Muscle layer of colon (tissue), 2 donors: ENCODE measurements around the gene SCFD2.

Experiments
- H3K27ac ChIP-seq: one replicate; pipeline ENCODE4 v1.7.0; 2013; ENCODE audit warnings: low read depth, mild to moderate bottlenecking, low read length, moderate library complexity
- H3K27me3 ChIP-seq, 2 donors: one replicate each; pipeline ENCODE4 v1.7.0; 2013; ENCODE audit warnings: low read length in 2 of 2, mild to moderate bottlenecking in 2 of 2; ENCODE audit not compliant: insufficient read depth in 2 of 2, control insufficient read depth in 1 of 2
- H3K36me3 ChIP-seq: one replicate; pipeline ENCODE4 v1.7.0; 2013; ENCODE audit warnings: mild to moderate bottlenecking, low read length; ENCODE audit not compliant: insufficient read depth
- H3K4me1 ChIP-seq: one replicate; pipeline ENCODE4 v1.7.0; 2013; ENCODE audit warnings: mild to moderate bottlenecking, low read length; ENCODE audit not compliant: insufficient read depth
- H3K4me3 ChIP-seq, 2 donors: one replicate each; pipeline ENCODE4 v1.7.0; 2013; ENCODE audit warnings: low read length in 2 of 2, low read depth in 1 of 2, mild to moderate bottlenecking in 1 of 2, moderate library complexity in 1 of 2
- H3K9ac ChIP-seq: one replicate; pipeline ENCODE4 v1.7.0; 2013; ENCODE audit warnings: low read length
- H3K9me3 ChIP-seq: one replicate; pipeline ENCODE4 v1.7.0; 2013; ENCODE audit warnings: mild to moderate bottlenecking, low read length
- donor health status: abdominal sarcoma.
- donor health status: Adenocarcinoma of cecum.

Gene SCFD2

GRCh38 chr4:52966781-52967180, 399.1 kb downstream of the SCFD2 start:
- H3K27ac ChIP-seq: no peak overlapping the region
- H3K4me3 ChIP-seq: no peak overlapping the region
- H3K4me1 ChIP-seq: peaks cover 8% of the 10 kb centered on the region
- H3K36me3 ChIP-seq: no peaks in the 10 kb centered on the region
- H3K9ac ChIP-seq: no peak overlapping the region
- H3K27me3 ChIP-seq: no peaks in the 10 kb centered on the region
- no peaks in the 10 kb centered on the region for H3K9me3 ChIP-seq

- no peak overlapping the region for H3K27ac ChIP-seq
- no peak overlapping the region for H3K9ac ChIP-seq
- peaks cover 8% of the 10 kb centered on the region for H3K4me1 ChIP-seq
- no peaks in the 10 kb centered on the region for H3K27me3 ChIP-seq
- H3K4me3 ChIP-seq: no peak overlapping the region
- H3K9me3 ChIP-seq: no peaks in the 10 kb centered on the region
- no peaks in the 10 kb centered on the region for H3K36me3 ChIP-seq
These were observed 399.7 kb downstream of the SCFD2 start for GRCh38 chr4:52966172-52966571.

GRCh38 chr4:52964561-52965101, 401.2 kb downstream of the SCFD2 start:
- Histone ChIP-seq H3K27ac (no peak overlapping the region), H3K36me3 (no peaks in the 10 kb centered on the region), H3K27me3 (no peaks in the 10 kb centered on the region), H3K4me3 (no peak overlapping the region), H3K9me3 (no peaks in the 10 kb centered on the region), H3K4me1 (peaks cover 8% of the 10 kb centered on the region), H3K9ac (no peak overlapping the region)

GRCh38 chr4:52964011-52964410, 401.9 kb downstream of the SCFD2 start:
- no peaks in the 10 kb centered on the region for H3K36me3 ChIP-seq
- H3K27ac ChIP-seq: no peak overlapping the region
- H3K9me3 ChIP-seq: no peaks in the 10 kb centered on the region
- peaks cover 8% of the 10 kb centered on the region for H3K4me1 ChIP-seq
- no peak overlapping the region for H3K4me3 ChIP-seq
- no peaks in the 10 kb centered on the region for H3K27me3 ChIP-seq
- no peak overlapping the region for H3K9ac ChIP-seq

- Histone ChIP-seq H3K4me1 (peaks cover 12% of the 10 kb centered on the region), H3K27ac (no peak overlapping the region), H3K9ac (no peak overlapping the region), H3K36me3 (no peaks in the 10 kb centered on the region), H3K27me3 (no peaks in the 10 kb centered on the region), H3K4me3 (no peak overlapping the region), H3K9me3 (no peaks in the 10 kb centered on the region)
These were observed 403.1 kb downstream of the SCFD2 start for GRCh38 chr4:52962721-52963120.

- Histone ChIP-seq H3K9me3 (no peaks in the 10 kb centered on the region), H3K36me3 (no peaks in the 10 kb centered on the region), H3K27ac (no peak overlapping the region), H3K4me3 (no peak overlapping the region), H3K9ac (no peak overlapping the region), H3K4me1 (peaks cover 21% of the 10 kb centered on the region), H3K27me3 (no peaks in the 10 kb centered on the region)
These were observed 404.0 kb downstream of the SCFD2 start for GRCh38 chr4:52961666-52962412.

- Histone ChIP-seq H3K9me3 (no peaks in the 10 kb centered on the region), H3K4me3 (no peak overlapping the region), H3K27me3 (no peaks in the 10 kb centered on the region), H3K4me1 (peaks cover 25% of the 10 kb centered on the region), H3K36me3 (no peaks in the 10 kb centered on the region), H3K9ac (no peak overlapping the region), H3K27ac (no peak overlapping the region)
These were observed 406.3 kb downstream of the SCFD2 start for GRCh38 chr4:52959541-52959940.

- no peak overlapping the region for H3K9ac ChIP-seq
- no peaks in the 10 kb centered on the region for H3K27me3 ChIP-seq
- H3K4me1 ChIP-seq: peaks cover 24% of the 10 kb centered on the region
- H3K36me3 ChIP-seq: no peaks in the 10 kb centered on the region
- H3K9me3 ChIP-seq: no peaks in the 10 kb centered on the region
- peak overlapping the region; percentile 40 for H3K27ac ChIP-seq
- no peak overlapping the region for H3K4me3 ChIP-seq
These were observed 407.8 kb downstream of the SCFD2 start for GRCh38 chr4:52957835-52958631.

- Histone ChIP-seq H3K4me1 (peaks cover 17% of the 10 kb centered on the region), H3K36me3 (no peaks in the 10 kb centered on the region), H3K9me3 (no peaks in the 10 kb centered on the region), H3K27me3 (no peaks in the 10 kb centered on the region), H3K27ac (peak overlapping the region; percentile 35), H3K9ac (no peak overlapping the region), H3K4me3 (peak overlapping the region in 1 of 2 donors; percentile 12)
These were observed 408.6 kb downstream of the SCFD2 start for GRCh38 chr4:52957220-52957686.

- Histone ChIP-seq H3K4me3 (peak overlapping the region in 1 of 2 donors; percentile 12), H3K36me3 (no peaks in the 10 kb centered on the region), H3K4me1 (peaks cover 17% of the 10 kb centered on the region), H3K27ac (no peak overlapping the region), H3K27me3 (no peaks in the 10 kb centered on the region), H3K9me3 (no peaks in the 10 kb centered on the region), H3K9ac (no peak overlapping the region)
These were observed 409.2 kb downstream of the SCFD2 start for GRCh38 chr4:52956691-52957090.

- Histone ChIP-seq H3K36me3 (no peaks in the 10 kb centered on the region), H3K4me1 (peaks cover 17% of the 10 kb centered on the region), H3K27ac (no peak overlapping the region), H3K4me3 (no peak overlapping the region), H3K27me3 (no peaks in the 10 kb centered on the region), H3K9me3 (no peaks in the 10 kb centered on the region), H3K9ac (no peak overlapping the region)
These were observed 411.2 kb downstream of the SCFD2 start for GRCh38 chr4:52954560-52955170.
